C4-2B (cell line): ENCODE measurements around the gene CT45A9.
"Not testable (repeated sequence)": the region's sequence is repeated elsewhere in the genome, so short reads cannot be mapped to it uniquely, and the experiment has no call there.

Experiments
- ZFX ChIP-seq: fragments of 450-650 bp; IDR thresholded peaks from 2 replicates; pipeline ENCODE4 v1.6.1; 2017
- TF ChIP-seq, protein P1 (sequence below): fragments of 450-650 bp; conservative IDR thresholded peaks from 2 replicates; pipeline ENCODE4 v1.5.1; 2017; ENCODE audit warnings: mild to moderate bottlenecking

DNA sequence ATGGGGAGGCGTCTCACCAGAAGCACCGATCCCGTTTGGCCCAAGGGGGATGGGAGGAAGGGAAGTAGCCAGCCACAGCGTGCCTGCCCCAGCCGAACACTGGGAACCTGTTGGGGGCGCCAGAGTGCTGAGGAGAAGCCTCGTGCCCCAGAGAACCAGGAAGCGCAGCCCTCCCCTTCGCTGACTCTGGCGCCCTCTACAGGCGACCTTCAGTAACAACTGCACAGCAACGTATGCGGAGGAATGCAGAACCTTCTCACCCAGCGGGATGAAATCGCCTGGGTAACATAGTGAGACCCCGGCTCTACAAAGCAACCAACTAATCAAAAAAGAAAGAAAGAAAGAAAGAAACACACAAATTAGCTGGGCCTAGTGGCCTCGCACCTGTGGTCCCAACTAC is 51.7 kb downstream of the CT45A9 start, which contains the start of gene CT45A2:
- TF ChIP-seq, protein P1, sequence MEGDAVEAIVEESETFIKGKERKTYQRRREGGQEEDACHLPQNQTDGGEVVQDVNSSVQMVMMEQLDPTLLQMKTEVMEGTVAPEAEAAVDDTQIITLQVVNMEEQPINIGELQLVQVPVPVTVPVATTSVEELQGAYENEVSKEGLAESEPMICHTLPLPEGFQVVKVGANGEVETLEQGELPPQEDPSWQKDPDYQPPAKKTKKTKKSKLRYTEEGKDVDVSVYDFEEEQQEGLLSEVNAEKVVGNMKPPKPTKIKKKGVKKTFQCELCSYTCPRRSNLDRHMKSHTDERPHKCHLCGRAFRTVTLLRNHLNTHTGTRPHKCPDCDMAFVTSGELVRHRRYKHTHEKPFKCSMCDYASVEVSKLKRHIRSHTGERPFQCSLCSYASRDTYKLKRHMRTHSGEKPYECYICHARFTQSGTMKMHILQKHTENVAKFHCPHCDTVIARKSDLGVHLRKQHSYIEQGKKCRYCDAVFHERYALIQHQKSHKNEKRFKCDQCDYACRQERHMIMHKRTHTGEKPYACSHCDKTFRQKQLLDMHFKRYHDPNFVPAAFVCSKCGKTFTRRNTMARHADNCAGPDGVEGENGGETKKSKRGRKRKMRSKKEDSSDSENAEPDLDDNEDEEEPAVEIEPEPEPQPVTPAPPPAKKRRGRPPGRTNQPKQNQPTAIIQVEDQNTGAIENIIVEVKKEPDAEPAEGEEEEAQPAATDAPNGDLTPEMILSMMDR, result not testable (repeated sequence)
- not testable (repeated sequence) for TF ChIP-seq ZFX
